Activated T-helper 1 cell treated with anti-CD3 and anti-CD28 coated beads, Interleukin-12 subunit alpha, Interleukin-12 subunit beta, Interleukin-2, Interleukin-4 antibody, amounts not matched to agents 30 ng/mL and 10 ng/mL and 1 ng/mL, durations not matched to agents 14 hours and 24 hours and 36 hours (primary cell): ENCODE measurements around the gene LEMD3. TPM values are rescaled to one million over a fixed set of nuclear protein-coding genes. Genes with fewer than 3 reads are reported as not detected.

ENCODE experiments used
- DNase-seq: peaks from one replicate; pipeline ENCODE4 v3.0.0; 2021; ENCODE audit warnings: low spot score
- H3K27ac Mint-ChIP-seq: one replicate; pipeline ENCODE4 v1.8.0; 2021; ENCODE audit warnings: mild to moderate bottlenecking, mixed read lengths
- H3K27me3 Mint-ChIP-seq: one replicate; pipeline ENCODE4 v1.8.0; 2022; ENCODE audit warnings: mild to moderate bottlenecking, moderate library complexity, mixed read lengths; ENCODE audit not compliant: insufficient read depth
- H3K36me3 Mint-ChIP-seq: one replicate; pipeline ENCODE4 v1.8.0; 2021; ENCODE audit warnings: low read depth, mixed read lengths
- H3K4me1 Mint-ChIP-seq: one replicate; pipeline ENCODE4 v1.8.0; 2021; ENCODE audit warnings: low read depth, mixed read lengths
- H3K4me3 Mint-ChIP-seq: one replicate; pipeline ENCODE4 v1.8.0; 2021; ENCODE audit warnings: mild to moderate bottlenecking, moderate library complexity, mixed read lengths
- H3K9me3 Mint-ChIP-seq: one replicate; pipeline ENCODE4 v1.8.0; 2021; ENCODE audit warnings: mixed read lengths
- intact Hi-C: fragments of 100-400 bp; cut with micrococcal nuclease; formaldehyde crosslinking; loops from one replicate; pipeline ENCODE4 v1.15.1; 2024
- total RNA-seq: library from RNA; stranded (reverse); gene quantifications from 2 replicates; pipeline ENCODE4 v1.2.3, GENCODE V29; 2022

Gene LEMD3
- total RNA-seq, 1 donor from 2014 or later: 26.5 TPM

- Mint-ChIP-seq H3K27ac (no peak overlapping the region), H3K4me1 (peaks cover 68% of the 10 kb centered on the region), H3K4me3 (no peak overlapping the region), H3K36me3 (peaks cover 36% of the 10 kb centered on the region), H3K9me3 (peaks cover 26% of the 10 kb centered on the region), H3K27me3 (no peaks in the 10 kb centered on the region)
- DNase-seq: no peak
- intact Hi-C loops: no loop called here
Observed at GRCh38 chr12:65200007-65200665, 30.8 kb downstream of the LEMD3 start.

GRCh38 chr12:65203376-65203775, 34.0 kb downstream of the LEMD3 start:
- intact Hi-C loops: no loop called here
- peaks cover 64% of the 10 kb centered on the region for H3K4me1 Mint-ChIP-seq
- H3K27ac Mint-ChIP-seq: no peak overlapping the region
- DNase-seq: no peak
- H3K9me3 Mint-ChIP-seq: peaks cover 6% of the 10 kb centered on the region
- H3K4me3 Mint-ChIP-seq: no peak overlapping the region
- H3K27me3 Mint-ChIP-seq: no peaks in the 10 kb centered on the region
- H3K36me3 Mint-ChIP-seq: peaks cover 17% of the 10 kb centered on the region

GRCh38 chr12:65204886-65205525, 35.6 kb downstream of the LEMD3 start:
- intact Hi-C loops: loop anchor here (2.0 kb wide), 1 partner anchor 16 kb away; no protein-coding TSS in a partner anchor
- Mint-ChIP-seq H3K36me3 (peaks cover 16% of the 10 kb centered on the region), H3K4me1 (peaks cover 79% of the 10 kb centered on the region)

GRCh38 chr12:65205886-65206285, 36.5 kb downstream of the LEMD3 start:
- Mint-ChIP-seq H3K36me3 (peaks cover 7% of the 10 kb centered on the region), H3K9me3 (no peaks in the 10 kb centered on the region), H3K27ac (no peak overlapping the region), H3K4me3 (no peak overlapping the region), H3K4me1 (peaks cover 77% of the 10 kb centered on the region), H3K27me3 (no peaks in the 10 kb centered on the region)
- intact Hi-C loops: loop anchor here (2.0 kb wide), 1 partner anchor 17 kb away; no protein-coding TSS in a partner anchor
- no peak for DNase-seq

More at GRCh38 chr12:65204886-65205525, 35.6 kb downstream of the LEMD3 start:
- DNase-seq: no peak
- H3K4me3 Mint-ChIP-seq: no peak overlapping the region
- H3K9me3 Mint-ChIP-seq: peaks cover 6% of the 10 kb centered on the region
- H3K27ac Mint-ChIP-seq: no peak overlapping the region
- H3K27me3 Mint-ChIP-seq: no peaks in the 10 kb centered on the region

- Mint-ChIP-seq H3K36me3 (peaks cover 10% of the 10 kb centered on the region), H3K4me1 (peaks cover 70% of the 10 kb centered on the region)
Observed at GRCh38 chr12:65208125-65208524, 38.7 kb downstream of the LEMD3 start.

GRCh38 chr12:65208964-65209654, 39.7 kb downstream of the LEMD3 start:
- Mint-ChIP-seq H3K27me3 (no peaks in the 10 kb centered on the region), H3K36me3 (peaks cover 13% of the 10 kb centered on the region), H3K4me3 (peak overlapping the region; percentile 70), H3K27ac (peak overlapping the region; percentile 90), H3K4me1 (peaks cover 67% of the 10 kb centered on the region), H3K9me3 (no peaks in the 10 kb centered on the region)
- DNase-seq: no peak
- intact Hi-C loops: no loop called here

More at GRCh38 chr12:65208125-65208524, 38.7 kb downstream of the LEMD3 start:
- H3K4me3 Mint-ChIP-seq: peak overlapping the region; percentile 41
- intact Hi-C loops: no loop called here
- no peaks in the 10 kb centered on the region for H3K27me3 Mint-ChIP-seq
- H3K9me3 Mint-ChIP-seq: no peaks in the 10 kb centered on the region
- DNase-seq: no peak
- peak overlapping the region; percentile 66 for H3K27ac Mint-ChIP-seq

GRCh38 chr12:65209655-65210043, 40.3 kb downstream of the LEMD3 start:
- Mint-ChIP-seq H3K9me3 (no peaks in the 10 kb centered on the region), H3K4me3 (peak overlapping the region; percentile 70)
- intact Hi-C loops: loop anchor here (2.0 kb wide), 1 partner anchor 13 kb away; no protein-coding TSS in a partner anchor

GRCh38 chr12:65217086-65217485, 47.7 kb downstream of the LEMD3 start:
- peaks cover 54% of the 10 kb centered on the region for H3K36me3 Mint-ChIP-seq
- DNase-seq: no peak
- H3K27me3 Mint-ChIP-seq: no peaks in the 10 kb centered on the region
- H3K4me1 Mint-ChIP-seq: peaks cover 13% of the 10 kb centered on the region
- intact Hi-C loops: no loop called here
- peaks cover 18% of the 10 kb centered on the region for H3K9me3 Mint-ChIP-seq
- H3K27ac Mint-ChIP-seq: no peak overlapping the region
- H3K4me3 Mint-ChIP-seq: no peak overlapping the region

More at GRCh38 chr12:65209655-65210043, 40.3 kb downstream of the LEMD3 start:
- Mint-ChIP-seq H3K27me3 (no peaks in the 10 kb centered on the region), H3K4me1 (peaks cover 62% of the 10 kb centered on the region), H3K27ac (peak overlapping the region; percentile 90), H3K36me3 (peaks cover 13% of the 10 kb centered on the region)
- DNase-seq: no peak

GRCh38 chr12:65220761-65221160, 51.4 kb downstream of the LEMD3 start:
- intact Hi-C loops: no loop called here
- no peak for DNase-seq
- Mint-ChIP-seq H3K4me3 (no peak overlapping the region), H3K27me3 (no peaks in the 10 kb centered on the region), H3K27ac (no peak overlapping the region), H3K9me3 (peaks cover 47% of the 10 kb centered on the region), H3K36me3 (peaks cover 71% of the 10 kb centered on the region), H3K4me1 (peaks cover 15% of the 10 kb centered on the region)

GRCh38 chr12:65229441-65229840, 60.1 kb downstream of the LEMD3 start:
- Mint-ChIP-seq H3K27me3 (no peaks in the 10 kb centered on the region), H3K4me1 (peaks cover 28% of the 10 kb centered on the region), H3K27ac (no peak overlapping the region), H3K9me3 (peaks cover 27% of the 10 kb centered on the region), H3K36me3 (peaks cover 39% of the 10 kb centered on the region), H3K4me3 (no peak overlapping the region)
- intact Hi-C loops: no loop called here
- DNase-seq: no peak

- intact Hi-C loops: loop anchor here (1.0 kb wide), 5 partner anchors 17 to 436 kb away; partner anchors contain the start of genes LEMD3 and WIF1
- peaks cover 20% of the 10 kb centered on the region for H3K9me3 Mint-ChIP-seq
- H3K4me3 Mint-ChIP-seq: no peak overlapping the region
- no peak overlapping the region for H3K27ac Mint-ChIP-seq
- no peaks in the 10 kb centered on the region for H3K27me3 Mint-ChIP-seq
- peaks cover 21% of the 10 kb centered on the region for H3K36me3 Mint-ChIP-seq
- no peak for DNase-seq
- peaks cover 15% of the 10 kb centered on the region for H3K4me1 Mint-ChIP-seq
Observed at GRCh38 chr12:65232476-65233077, 63.2 kb downstream of the LEMD3 start.

GRCh38 chr12:65237153-65237552, 67.8 kb downstream of the LEMD3 start:
- Mint-ChIP-seq H3K4me1 (peaks cover 4% of the 10 kb centered on the region), H3K27me3 (no peaks in the 10 kb centered on the region), H3K27ac (no peak overlapping the region), H3K36me3 (peaks cover 11% of the 10 kb centered on the region), H3K9me3 (no peaks in the 10 kb centered on the region), H3K4me3 (no peak overlapping the region)
- intact Hi-C loops: no loop called here
- no peak for DNase-seq
